Globus pallidus (tissue), 1 donor: ENCODE data around the gene ALAS1.

ENCODE experiments used
- DNase-seq: peaks from one replicate; pipeline ENCODE4 v3.0.0-alpha.2; 2015; ENCODE audit warnings: low spot score

Gene ALAS1

GRCh38 chr3:52249683-52250082, 51.7 kb downstream of the ALAS1 start:
- no peak for DNase-seq

- DNase-seq = no peak
Measured at GRCh38 chr3:52250122-52250521, 52.2 kb downstream of the ALAS1 start.

DNA sequence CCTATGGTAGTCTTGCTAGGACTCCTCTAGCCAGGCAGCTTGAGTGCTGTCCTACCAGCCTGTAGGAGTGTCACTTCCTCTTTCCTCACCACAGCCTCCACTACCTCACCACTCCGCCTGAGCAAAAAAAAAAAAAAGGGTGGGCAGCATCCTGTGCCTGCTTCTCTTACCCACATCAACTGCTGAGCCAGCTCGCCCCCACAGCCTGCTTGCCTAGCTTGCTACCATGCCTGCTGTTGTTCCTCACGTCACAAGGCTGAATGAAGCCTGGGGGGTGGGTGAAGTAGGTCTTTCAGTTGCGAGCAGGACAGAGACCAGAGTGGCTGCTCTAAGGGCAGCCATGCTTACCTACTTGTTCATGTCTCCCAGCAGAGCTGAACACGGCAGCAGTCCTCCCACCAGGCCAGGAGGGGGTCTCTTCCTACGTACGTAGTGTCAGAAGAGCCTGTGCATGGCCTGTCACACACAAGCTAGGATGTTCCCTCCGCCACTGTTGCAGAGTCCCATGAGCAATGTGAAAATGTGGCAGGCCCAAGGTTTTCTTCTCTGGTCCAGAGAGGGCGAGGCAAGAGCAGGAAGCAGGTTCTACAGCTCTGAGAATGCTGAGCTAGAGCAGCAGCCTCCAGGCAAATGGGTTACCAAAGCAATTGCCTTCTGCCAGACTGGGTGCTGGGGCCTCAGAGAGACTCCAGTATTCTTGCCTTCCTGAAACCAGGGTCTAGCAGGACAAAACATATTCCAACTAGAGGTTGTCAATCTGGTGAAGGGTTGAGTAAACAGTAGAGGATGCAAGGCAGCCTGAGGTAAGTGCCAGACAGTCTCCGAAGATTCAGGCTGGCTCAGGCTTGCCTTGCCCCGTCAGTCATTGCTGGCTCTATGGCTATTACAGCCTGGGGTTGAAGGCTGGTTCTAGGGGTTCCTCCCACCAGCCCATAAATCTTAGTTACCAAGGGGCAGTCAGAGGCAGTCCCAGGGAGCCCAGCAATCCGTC, 55.6 kb downstream of the ALAS1 start:
- peak; percentile 58 for DNase-seq

DNA sequence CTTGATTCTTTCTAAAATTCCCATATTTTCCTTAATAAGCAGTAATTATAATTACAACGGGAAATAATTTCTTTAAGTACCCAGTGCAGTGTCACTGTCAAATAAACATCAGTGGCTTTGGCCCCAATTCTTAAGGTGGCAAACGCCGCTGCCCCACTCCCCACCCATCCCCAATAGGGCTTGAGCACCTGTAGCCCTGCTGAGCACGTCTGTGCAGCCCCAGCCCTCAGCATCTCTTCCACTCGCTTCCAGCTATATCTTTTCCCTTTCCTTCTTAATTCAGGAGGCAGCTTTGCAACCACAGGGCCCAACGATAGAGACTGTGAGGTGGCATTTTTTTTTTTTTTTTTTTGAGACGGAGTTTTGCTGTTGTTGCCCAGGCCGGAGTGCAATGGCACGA, 56.6 kb downstream of the ALAS1 start:
- no peak for DNase-seq

DNA sequence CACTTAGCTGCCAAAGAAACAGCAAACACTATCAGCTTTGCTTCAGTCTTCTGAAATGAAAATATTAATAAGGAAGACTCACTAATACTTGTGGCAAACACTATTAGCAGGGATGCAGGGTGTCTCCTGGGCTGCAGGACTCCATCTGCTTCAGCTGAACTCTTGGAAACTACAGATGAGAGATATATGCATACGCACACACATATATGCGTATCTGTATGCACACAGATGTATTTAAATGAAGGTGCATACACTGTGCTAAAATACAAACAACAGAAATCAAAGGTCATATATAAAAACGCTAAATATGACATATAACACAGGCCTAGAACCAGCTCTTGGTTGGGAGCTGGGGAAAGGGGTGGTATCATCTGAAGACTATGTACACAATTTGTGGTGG, 58.2 kb downstream of the ALAS1 start:
- DNase-seq = no peak

- no peak for DNase-seq
Measured at GRCh38 chr3:52256622-52257021, 58.7 kb downstream of the ALAS1 start.

DNA sequence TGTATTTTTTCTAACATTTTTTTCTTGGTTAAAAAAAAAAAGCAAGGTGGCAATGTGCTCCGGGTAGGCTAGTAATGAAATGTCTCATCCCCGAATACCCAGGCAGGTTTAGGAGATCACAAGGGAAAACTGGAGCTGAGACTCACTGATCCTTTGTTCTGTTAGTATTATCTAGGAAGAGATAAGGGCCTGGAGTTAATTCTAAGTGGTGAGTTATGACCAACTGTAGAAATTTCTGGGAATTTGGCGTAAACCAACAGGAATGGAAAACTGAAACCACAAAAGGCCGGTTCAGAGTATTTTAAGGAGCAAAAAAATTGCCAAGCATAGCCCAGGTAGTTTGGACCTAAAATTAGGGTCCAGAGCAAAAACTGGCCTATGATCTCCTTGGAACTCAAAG, 60.0 kb downstream of the ALAS1 start:
- no peak for DNase-seq

- DNase-seq = no peak
Measured at GRCh38 chr3:52259035-52259434, 61.1 kb downstream of the ALAS1 start.

DNA sequence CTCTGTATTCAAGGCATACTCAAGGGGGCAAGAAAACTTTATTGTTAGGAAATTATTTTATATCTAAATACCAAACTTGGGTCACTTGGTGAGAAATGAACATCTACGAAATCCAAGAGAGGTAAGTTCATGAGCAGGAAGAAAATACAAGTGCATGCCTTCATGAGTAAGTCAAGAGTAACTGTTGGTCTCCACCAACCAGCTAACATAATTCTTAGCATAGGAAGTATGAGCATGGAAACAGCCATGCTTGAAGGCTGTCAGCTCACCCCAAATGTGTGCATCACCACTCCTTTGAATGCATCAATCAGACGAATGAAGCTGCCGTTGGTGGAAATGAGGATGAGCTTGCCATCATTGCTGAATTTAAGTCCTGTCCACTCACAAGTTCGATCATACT, 61.5 kb downstream of the ALAS1 start:
- no peak for DNase-seq

- DNase-seq = no peak
Measured at GRCh38 chr3:52262447-52262846, 64.5 kb downstream of the ALAS1 start.
